HG03469 (cell line): ENCODE results near the gene ERICH6B.
"Not testable (repeated sequence)": the region's sequence is repeated elsewhere in the genome, so short reads cannot be mapped to it uniquely, and the experiment has no call there.

Source experiments
- ATAC-seq: cut with Tn5 transposase; IDR thresholded peaks from one replicate; pipeline ENCODE4 v1.9.1; 2021; ENCODE audit warnings: mild to moderate bottlenecking, moderate library complexity, moderate number of reproducible peaks; ENCODE audit not compliant: unreplicated experiment

The ERICH6B gene

GRCh38 chr13:45615501-45616101 lies at the start of gene ERICH6B:
ERICH6B (minus strand) TSS chr13:45615739; CDS start chr13:45597005, 18,734 bp downstream.
- no peak for ATAC-seq

DNA sequence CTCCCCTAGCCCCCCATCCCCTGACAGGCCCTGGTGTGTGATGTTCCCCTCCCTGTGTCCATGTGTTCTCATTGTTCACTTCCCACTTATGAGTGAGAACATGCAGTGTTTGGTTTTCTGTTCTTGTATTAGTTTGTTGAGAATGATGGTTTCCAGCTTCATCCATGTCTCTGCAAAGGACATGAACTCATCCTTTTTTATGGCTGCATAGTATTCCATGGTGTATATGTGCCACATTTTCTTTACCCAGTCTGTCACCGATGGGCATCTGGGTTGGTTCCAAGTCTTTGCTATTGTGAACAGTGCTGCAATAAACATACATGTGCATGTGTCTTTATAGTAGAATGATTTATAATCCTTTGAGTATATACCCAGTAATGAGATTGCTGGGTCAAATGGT lies 47.4 kb upstream of the ERICH6B start:
- ATAC-seq: not testable (repeated sequence)

DNA sequence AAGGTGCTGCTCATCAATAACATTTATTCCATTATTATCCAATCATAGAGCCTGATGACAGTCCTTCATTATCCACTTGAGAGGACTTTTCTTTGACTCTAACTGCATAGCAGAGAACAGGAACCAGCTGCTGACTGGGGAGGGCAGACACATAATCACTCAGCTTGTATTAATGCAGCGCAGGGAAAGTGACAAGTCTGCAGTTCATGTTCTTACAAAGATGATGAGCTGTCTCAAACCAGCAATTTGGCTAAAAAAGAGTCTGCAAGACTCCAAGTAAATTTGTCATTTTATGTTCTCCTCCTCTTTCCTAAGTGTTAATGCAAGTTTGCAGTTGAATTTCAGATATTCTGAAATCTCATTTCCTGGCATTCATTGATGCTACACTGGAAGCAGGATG lies 46.6 kb upstream of the ERICH6B start:
- ATAC-seq: no peak

DNA sequence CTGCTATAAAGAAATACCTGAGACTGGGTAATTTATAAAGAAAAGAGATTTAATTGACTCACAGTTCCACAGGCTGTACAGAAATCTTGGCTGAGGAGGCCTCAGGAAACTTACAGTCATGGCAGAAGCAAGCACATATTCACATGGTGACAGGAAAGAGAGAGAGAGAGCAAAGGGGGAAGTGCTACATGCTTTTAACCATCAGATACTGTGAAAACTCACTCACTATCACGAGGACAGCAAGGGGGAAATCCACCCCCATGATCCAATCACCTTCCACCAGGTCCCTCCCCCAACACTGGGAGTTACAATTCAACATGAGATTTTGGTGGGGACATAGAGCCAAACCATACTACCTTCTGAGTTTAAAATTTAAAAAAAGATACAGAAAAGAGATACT lies 44.9 kb upstream of the ERICH6B start:
- ATAC-seq: not testable (repeated sequence)

- no peak for ATAC-seq
Measured at GRCh38 chr13:45659536-45659935, 44.0 kb upstream of the ERICH6B start.

DNA sequence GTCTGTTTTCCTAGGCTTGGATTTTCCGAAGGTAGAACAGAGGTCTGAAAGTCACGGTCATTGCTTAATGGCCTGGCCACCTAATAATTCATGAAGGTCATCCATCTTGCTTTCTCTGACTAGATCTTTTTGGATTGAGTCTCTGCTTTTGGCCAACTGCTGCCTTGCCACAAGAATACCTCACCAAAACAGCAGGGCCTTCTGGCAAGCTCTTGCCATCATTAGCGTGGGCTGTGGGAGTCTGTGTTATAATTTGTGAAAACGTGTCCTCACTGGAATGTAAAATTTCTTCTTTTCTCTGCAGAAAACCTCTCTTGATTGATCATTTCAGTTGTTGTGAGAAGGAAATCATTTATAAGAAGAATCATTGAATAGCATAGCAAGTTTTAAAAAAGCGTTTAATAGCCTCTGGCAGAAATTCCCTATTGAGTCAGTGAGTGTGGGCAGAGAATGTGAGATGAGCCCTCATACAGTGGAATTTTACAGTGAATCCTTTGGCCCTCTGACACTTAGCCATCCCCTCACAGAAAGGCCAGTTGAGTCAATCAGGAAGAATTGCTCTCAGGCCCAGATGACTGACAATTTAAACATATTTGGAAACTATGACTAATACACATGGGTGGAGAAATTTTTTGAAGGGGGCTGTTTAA lies 43.2 kb upstream of the ERICH6B start:
- no peak for ATAC-seq

DNA sequence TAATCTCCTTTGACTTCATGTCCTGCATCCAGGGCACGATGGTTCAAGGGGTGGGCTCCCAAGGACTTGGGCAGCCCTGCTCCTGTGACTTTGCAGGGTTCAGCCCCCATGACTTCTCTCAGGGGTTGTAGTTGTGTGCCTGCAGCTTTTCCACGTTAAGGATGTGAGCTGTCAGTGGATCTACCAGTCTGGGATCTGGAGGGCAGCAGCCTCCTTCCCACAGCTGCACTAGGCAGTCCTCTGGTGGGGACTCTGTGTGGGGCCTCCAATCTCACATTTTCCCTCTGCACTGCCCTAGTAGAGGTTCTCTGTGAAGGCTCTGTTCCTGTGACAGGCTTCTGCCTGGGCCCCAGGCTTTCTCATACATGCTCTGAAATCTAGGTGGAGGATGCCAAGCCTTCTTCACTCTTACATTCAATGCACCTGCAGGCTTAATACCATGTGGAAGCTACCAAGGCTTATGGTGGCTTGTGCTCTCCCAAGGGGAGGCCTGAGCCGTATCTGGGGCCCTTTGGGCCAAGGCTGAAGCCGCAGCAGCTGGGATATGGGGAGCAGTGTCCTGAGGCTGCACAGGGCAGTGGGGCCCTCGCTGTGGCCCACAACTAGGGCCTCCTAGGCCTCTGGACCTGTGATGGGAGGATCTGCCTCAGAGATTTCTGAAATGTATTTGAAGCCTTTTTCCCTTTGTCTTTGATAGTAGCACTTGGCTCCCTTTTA lies 39.3 kb upstream of the ERICH6B start:
- no peak for ATAC-seq

DNA sequence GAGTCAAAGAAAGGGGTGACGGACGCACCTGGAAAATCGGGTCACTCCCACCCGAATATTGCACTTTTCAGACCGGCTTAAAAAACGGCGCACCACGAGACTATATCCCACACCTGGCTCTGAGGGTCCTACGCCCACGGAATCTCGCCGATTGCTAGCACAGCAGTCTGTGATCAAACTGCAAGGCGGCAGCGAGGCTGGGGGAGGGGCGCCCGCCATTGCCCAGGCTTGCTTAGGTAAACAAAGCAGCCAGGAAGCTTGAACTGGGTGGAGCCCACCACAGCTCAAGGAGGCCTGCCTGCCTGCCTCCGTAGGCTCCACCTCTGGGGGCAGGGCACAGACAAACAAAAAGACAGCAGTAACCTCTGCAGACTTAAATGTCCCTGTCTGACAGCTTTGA lies 29.7 kb upstream of the ERICH6B start:
- not testable (repeated sequence) for ATAC-seq

DNA sequence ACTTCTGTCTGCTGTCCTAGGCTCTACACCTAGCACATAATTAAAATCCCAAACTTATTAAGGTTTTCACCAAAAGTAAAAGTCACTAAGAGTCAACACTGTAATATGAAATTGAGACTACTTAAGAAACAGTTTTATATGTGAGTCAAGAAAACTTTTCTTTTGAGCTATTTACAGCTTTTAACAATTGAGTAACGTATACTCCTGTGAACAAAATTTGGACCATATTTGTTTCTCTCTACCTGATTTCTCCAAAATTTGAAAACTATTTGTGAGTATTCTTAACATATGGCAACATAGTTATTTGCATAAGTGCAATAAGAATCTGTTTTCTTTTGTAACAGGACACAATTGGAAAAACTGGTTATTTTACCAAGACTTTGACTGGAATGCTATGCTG lies 26.6 kb upstream of the ERICH6B start:
- not testable (repeated sequence) for ATAC-seq

DNA sequence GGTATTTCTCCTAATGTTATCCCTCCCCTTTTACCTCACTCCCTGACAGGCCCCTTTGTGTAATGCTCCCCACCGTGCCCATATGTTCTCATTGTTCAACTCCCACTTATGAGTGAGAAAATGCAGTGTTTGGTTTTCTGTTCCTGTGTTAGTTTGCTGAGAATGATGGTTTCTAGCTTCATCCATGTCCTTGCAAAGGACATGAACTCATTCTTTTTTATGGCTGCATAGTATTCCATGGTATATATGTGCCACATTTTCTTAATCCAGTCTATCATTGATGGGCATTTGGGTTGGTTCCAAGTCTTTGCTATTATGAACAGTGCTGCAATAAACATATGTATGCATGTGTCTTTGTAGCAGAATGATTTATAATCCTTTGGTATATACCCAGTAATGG lies 19.8 kb upstream of the ERICH6B start:
- ATAC-seq: not testable (repeated sequence)

GRCh38 chr13:45630791-45631190 lies 15.3 kb upstream of the ERICH6B start:
- ATAC-seq: no peak

DNA sequence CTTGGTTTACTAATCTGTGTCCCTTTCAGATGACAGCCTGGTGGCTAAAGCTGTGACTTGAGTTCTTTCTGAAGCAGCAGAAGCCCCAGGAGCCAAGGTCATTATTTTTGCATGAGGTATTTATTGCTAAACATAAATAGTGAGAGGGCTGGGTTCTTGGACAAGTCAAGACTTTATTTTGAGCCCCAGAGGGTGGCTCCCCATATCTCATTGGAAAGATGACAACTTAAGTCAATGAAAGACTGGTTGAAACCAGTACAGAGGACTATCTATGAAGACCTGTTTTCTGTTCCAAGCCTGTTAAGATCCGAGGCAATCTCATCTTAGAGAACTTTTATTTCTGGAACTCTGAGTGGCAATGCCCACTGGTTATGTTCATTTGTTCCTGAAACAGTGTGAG lies 14.4 kb upstream of the ERICH6B start:
- no peak for ATAC-seq

GRCh38 chr13:45628094-45628493 lies 12.6 kb upstream of the ERICH6B start:
- no peak for ATAC-seq

GRCh38 chr13:45627656-45628055 lies 12.1 kb upstream of the ERICH6B start:
- ATAC-seq: no peak

GRCh38 chr13:45626731-45627374 lies 11.3 kb upstream of the ERICH6B start:
- ATAC-seq: no peak

DNA sequence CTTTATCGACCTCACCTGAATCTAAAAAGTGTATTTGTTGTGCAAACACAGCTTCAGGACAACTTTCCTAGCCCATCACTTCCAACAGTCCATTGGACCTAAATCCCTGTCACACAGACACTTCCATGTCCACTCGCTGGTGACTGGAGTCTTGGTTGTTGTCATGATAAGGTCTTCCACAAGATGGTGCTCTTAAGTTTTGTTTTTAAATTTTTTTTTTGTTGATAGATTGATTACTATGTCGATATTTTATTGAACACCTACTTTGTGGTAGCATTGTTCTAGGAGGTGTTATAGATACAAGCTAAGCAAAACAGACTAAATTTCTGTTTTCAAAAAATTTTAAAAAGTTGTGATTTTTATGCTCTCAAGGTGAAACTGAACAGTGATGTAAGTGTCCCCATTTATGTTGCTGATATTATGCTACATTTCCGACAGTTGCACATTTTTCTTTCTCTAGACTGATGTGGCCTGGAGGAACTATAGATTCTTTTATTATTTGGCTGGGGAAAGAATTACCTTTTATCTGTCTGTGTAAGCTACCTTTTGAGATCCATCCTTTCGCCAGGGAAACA lies 8.1 kb upstream of the ERICH6B start:
- no peak for ATAC-seq

- ATAC-seq: no peak
Measured at GRCh38 chr13:45621950-45622349, 6.4 kb upstream of the ERICH6B start.

DNA sequence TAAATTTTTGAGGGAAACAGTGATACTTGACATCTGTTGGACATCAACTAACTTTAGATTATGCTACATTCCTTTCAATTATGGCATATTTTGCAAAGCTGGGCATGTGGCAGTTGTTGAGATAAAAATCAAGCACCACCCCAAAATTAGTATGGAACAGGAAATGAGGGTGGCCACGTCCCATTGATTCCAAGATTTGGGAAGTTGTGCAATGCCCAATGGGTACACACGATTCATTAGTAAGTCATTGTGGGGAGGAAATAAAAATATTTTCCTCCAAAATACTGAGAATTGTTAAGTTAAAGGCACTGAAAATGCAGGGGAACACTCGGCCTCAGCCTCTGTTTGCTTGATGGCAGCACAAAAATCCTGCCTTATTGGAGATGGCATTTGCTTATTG lies 7.6 kb downstream of the ERICH6B start:
- no peak for ATAC-seq

- ATAC-seq: no peak
Measured at GRCh38 chr13:45604892-45605291, 10.6 kb downstream of the ERICH6B start.

GRCh38 chr13:45603338-45603737 lies 12.2 kb downstream of the ERICH6B start:
- ATAC-seq: no peak
